HG03135 (cell line): ENCODE data around the gene TUBB4B.

Experiments
- ATAC-seq: cut with Tn5 transposase; IDR thresholded peaks from one replicate; pipeline ENCODE4 v1.9.1; 2021; ENCODE audit warnings: mild to moderate bottlenecking, moderate library complexity; ENCODE audit not compliant: unreplicated experiment

The TUBB4B gene

DNA sequence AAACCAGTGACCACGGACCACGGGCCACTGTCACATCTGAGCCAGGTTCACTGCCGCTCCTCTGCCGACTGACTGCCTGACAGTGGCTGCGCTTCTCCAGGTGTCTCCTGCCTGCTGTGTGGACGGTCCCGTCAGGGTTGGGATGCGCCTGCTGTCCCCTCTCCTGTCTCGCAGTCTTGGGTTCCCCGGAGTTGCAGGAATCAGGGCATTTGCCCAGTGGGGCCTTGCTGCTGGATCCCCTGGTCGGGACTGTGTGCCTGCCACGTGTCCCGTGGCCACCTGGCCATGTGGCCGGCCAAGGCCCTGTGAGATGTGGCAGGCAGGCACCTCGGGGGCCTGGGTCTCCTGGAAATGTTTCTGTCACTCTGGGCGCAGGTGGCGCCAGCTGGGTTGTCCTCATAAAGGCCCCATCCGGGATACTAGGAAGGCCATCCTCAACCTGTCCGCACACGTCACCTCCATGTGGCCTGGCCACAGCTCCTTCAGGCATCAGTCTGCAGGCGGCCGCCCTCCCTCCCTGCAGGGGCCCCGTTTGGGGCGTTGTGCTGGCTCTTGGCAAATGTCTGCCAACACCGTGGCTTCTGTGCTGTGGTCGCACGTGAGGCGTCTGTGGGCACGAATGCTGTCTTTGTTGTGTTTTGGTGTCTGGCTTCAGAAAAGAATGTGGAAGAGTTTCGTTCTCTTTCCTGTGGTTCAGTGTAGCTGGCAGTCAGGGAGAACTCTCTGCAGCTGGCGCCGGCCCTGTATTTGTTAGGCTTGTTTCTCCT is 30.0 kb downstream of the TUBB4B start:
- ATAC-seq = no peak

- ATAC-seq = no peak
These were observed 30.6 kb downstream of the TUBB4B start for GRCh38 chr9:137271696-137272076.

DNA sequence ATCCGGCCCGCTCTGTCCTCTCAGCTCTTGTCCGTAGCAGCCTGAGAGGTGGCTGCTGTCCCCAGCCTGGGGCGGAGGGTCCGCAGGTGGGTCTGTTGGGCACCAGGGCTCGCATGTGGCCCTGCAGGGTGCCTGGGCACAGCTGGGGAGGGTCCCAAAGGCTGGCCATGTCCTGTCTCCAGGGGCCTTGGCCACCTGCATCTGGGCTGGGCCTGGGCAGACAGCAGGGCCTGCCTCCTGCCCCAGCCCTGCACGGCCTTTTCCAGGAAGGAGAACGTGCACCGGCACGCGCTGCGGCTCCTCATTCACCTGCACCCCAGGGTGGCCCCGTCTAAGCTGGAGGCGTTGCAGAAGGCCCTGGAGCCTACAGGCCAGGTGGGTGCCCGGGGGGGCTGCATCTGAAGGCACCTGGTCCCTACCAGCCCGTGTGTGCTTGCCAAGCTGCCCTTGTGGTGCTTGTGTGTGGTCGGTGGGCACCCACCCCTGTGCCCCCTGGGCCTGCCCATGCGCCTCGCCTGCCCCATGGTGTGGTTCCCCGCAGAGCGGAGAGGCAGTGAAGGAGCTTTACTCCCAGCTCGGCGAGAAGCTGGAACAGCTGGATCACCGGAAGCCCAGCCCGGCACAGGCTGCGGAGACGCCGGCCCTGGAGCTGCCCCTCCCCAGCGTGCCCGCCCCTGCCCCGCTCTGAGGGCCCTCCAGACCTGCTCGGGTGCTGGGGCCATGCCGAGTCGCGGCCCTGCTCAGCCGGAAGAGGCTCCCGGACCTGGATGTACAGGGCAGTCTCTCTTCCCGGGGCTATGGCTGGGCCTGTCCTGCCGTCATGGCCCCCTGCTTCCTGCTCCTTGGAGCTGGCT is 31.4 kb downstream of the TUBB4B start:
- ATAC-seq = no peak

DNA sequence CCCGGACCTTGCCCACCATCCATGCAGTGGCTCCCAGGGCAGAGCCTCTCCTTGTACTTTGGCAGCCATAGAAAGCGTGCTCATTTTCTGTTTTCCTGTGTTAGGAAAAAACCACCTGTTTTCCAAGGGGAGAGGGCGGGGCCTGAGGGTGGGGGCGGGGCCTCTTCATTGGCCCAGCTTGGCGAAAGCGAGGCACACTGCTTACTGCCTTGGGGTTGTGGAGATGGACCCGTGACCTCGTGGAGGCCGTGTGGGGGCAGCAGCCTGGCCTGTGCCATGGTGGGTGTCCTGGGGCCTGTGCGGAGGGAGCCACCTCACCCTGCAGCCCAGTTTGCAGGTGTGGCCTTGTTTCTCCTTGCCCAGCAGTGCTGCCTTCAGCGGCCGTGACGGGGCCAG is 32.0 kb downstream of the TUBB4B start:
- ATAC-seq = no peak

- no peak for ATAC-seq
These were observed 32.7 kb downstream of the TUBB4B start for GRCh38 chr9:137273611-137274320.

GRCh38 chr9:137275203-137275587 is 34.1 kb downstream of the TUBB4B start:
- no peak for ATAC-seq

DNA sequence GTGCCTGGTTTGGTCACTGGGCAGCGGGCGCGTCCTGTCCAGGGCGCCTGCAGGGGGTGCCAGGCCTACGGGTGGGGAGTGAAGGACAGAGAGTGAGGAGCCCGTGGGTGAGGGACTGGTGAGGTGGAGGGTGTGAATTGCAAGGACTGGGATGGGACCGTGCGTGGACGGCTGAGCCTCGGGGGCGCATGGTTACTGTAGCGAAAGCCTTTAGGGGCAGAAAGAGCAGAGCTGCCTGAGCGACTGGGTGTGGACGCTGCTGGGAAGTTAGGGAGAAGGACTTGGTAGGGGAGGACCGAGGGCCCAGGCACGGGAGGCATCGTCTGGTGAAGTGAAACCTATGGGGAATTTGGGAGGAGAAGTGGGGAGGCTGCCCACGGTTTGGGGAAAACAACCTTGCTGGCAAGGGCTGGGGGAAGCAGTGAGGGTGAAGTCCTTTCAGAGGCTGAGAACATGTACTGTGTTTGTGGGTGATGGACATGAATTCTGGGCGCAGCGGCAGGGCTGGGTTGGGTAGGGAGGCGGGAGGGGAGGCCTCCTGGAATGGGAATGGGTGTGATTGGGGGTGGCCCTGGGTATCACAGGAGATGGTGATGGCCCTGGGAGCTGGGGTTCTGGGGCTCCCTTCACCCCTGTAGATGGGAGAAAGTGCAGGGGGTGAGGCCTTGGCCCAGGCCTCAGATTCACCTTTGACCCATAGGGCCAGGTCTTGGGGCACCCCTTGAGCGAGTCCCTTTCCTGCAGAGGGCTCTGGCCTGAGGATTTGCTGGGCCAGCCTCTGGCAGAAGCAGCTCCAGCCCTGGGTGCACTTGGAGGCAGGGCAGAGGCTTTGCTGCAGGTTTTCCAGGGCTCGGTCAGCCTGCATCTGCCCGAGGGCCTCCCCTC is 34.7 kb downstream of the TUBB4B start:
- no peak for ATAC-seq

- ATAC-seq = no peak
These were observed 35.6 kb downstream of the TUBB4B start for GRCh38 chr9:137276473-137277328.

- peak; percentile 63 for ATAC-seq
These were observed 36.4 kb downstream of the TUBB4B start, which contains the start of gene TOR4A for GRCh38 chr9:137277329-137278041. Gene TOR4A (plus strand): TSS chr9:137277726. CDS start chr9:137278690, 964 bp downstream.

DNA sequence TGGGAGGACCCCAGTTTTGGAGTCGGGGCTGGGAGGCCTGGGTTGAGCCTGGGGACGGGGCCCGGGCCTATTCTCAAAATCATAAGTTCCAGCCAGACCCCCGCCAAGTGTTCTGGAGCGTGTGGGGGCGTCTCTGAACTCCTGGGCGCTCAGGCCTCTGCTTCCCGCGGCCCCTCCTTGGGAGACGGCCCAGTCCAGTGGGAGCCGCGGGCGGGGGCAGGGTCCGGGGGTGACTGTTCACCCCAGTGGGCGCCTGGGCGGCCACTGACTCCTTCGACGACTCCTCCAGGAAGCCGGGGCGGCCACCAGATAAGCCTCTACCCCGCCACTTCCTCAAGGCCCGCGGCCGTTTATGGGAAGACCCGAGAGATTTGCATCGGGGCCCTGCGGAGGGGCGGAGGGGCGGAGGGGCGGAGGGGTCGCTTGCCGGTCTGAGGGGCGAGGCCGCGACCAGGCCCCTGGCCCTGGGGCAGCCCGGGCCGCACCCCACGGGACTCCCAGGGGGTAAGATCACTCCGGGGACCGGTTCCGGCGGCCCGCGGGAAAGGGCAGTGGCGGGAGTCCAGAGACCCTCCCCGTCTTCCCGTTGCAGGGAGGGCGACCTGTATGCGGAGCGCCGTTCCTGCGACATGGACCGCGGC is 37.1 kb downstream of the TUBB4B start:
- peak; percentile 15 for ATAC-seq

DNA sequence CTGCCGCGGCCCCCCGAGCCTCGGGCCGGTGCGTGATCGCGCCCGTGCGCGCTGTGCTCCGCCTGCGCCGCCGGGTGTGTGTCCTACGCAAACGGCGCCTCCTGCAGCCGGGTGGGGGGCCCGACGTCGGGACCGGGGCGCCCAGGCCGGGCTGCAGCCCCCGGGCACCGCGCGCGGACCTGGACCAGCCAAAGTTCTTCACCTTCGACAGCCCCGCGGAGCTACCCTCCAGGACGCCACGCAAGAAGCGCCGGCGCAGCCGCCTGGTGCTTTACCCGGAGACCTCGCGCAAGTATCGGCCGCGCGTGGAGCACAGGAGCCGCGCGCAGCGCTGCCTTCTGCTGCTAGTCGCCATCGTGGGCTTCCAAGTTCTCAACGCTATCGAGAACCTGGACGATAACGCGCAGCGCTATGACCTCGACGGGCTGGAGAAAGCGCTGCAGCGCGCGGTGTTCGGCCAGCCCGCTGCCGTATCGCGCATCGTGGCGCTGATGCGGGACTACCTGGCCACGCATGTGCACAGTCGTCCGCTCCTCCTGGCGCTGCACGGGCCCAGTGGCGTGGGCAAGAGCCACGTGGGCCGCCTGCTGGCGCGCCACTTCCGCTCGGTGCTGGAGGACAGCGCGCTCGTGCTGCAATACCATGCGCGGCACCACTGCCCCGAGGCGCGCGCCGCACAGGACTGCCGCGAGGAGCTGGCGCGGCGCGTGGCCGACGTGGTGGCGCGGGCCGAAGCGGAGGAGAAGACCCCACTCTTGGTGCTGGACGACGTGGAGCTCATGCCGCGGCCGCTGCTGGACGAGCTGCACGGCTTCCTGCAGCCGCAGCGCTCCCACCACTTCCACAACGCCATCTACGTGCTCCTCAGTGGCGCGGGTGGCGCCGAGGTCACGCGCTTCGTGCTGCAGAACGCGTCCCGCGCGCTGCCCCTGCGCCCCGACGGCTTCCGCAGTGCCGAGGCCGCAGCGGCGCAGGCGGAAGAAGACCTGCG is 37.9 kb downstream of the TUBB4B start:
- ATAC-seq = no peak

GRCh38 chr9:137279741-137280473 is 38.8 kb downstream of the TUBB4B start:
- no peak for ATAC-seq

DNA sequence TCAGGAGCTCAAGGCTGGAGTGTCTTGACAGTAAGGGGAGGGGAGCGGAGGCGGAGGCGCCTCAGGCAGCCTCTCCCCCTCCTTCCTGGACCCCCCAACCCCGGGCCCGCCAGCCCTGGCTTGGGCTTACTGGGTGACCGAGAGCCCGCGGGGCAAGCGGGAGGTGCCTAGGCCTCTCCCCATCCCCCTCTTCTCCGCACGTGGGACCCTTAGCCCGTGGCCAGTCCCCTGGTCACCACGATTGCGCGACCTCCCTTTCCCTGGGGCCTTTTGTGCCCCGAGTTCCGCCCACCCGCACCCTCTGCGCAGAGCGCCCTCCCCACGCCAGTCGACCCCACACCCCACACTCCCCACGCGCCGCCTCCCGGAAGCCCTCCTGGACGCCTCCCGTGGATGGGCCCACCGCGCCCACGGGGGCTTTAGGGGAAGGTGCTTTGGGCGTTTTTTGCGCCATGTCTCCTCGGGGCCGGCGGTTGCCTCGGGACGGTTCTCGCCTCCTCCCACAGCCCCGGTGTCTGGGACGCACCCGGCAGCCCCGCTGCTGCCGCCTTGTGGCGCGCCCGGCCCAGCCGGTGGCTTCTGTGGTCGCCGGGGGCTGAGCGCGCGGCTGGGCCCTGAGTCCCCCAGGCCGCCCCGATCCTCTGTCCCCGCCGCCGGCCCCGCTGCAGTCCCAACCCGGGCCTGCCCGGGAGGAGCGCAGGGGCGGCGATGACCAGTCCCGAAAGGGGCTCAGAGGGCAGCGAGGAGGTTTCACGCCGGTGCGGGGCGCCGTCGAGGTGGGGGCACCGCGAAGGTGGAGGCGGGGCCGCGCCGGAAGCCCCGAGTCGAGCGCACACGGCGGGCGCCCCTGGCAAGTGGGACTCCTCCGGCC is 39.6 kb downstream of the TUBB4B start:
- no peak for ATAC-seq

- no peak for ATAC-seq
These were observed 40.4 kb downstream of the TUBB4B start for GRCh38 chr9:137281345-137282116.

DNA sequence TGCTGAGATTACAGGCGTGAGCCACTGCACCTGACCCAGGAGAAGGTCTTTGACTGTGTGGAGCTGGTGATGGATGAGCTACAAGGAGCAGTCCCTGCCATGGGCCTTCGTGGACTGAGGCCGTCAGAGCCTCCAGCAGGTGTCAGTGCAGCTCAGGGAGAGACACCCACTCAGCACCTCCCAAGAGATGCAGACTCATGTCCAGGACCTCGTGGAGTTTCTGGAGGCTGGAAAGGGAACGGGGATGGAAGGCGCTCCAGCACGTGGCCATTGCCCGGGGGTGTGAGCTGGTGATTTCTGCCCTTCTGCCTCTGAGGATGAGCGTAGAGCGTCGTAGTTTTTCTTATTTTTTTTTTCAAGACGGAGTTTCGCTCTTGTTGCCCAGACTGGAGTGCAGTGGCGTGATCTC is 45.9 kb downstream of the TUBB4B start:
- ATAC-seq = peak; percentile 26
